H1 (cell line): ENCODE data around the gene PAIP2B. TPM values are rescaled to one million over a fixed set of nuclear protein-coding genes. Genes with fewer than 3 reads are reported as not detected.

Experiments used
- CTCF ChIA-PET: fragments of 300-600 bp; sonication (Branson Sonifier 250); formaldehyde crosslinking; loops from one replicate; lab custom pipeline; 2021; ENCODE audit not compliant: partially characterized antibody; lab: Charles Lee
- POLR2A ChIA-PET: fragments of 300-600 bp; sonication (Branson Sonifier 250); formaldehyde crosslinking; loops from one replicate; lab custom pipeline; 2021; ENCODE audit warnings: inconsistent platforms; ENCODE audit not compliant: partially characterized antibody; lab: Charles Lee
- DNase-seq, 2 experiments: peaks; one replicate each; pipeline versions ENCODE4 v3.0.0 to v3.0.0-alpha.2; 2010 to 2022; ENCODE audit warnings: low spot score in 2 of 2, low read depth in 1 of 2, mixed read lengths in 1 of 2
- FAIRE-seq: peaks from 2 replicates; lab custom pipeline; 2011; peaks lifted over from hg19 to GRCh38; lab: Jason Lieb, UNC
- H2AFZ ChIP-seq: 2 replicates; pipeline ENCODE4 v1.8.1; 2012; ENCODE audit warnings: low read length, inconsistent platforms
- H2AK5ac ChIP-seq: 2 replicates; pipeline ENCODE4 v1.6.1; 2013; ENCODE audit warnings: low read depth, low read length
- H2BK120ac ChIP-seq: replicated peaks from 2 replicates; pipeline ENCODE3; 2013; ENCODE audit warnings: low read depth, low read length, inconsistent platforms
- H2BK12ac ChIP-seq: 2 replicates; pipeline ENCODE4 v1.6.1; 2013; ENCODE audit warnings: low read depth, low read length
- H2BK15ac ChIP-seq: 2 replicates; pipeline ENCODE4 v1.6.1; 2013; ENCODE audit warnings: low read length
- H2BK20ac ChIP-seq: 2 replicates; pipeline ENCODE4 v1.6.1; 2013; ENCODE audit warnings: low read length
- H2BK5ac ChIP-seq: 2 replicates; pipeline ENCODE4 v1.6.1; 2013; ENCODE audit warnings: low read depth, low read length
- H3K14ac ChIP-seq: 2 replicates; pipeline ENCODE4 v1.6.1; 2013; ENCODE audit warnings: inconsistent platforms; ENCODE audit not compliant: insufficient read length
- H3K18ac ChIP-seq: 2 replicates; pipeline ENCODE4 v1.6.1; 2013; ENCODE audit warnings: low read length; ENCODE audit errors: extremely low read depth
- H3K23ac ChIP-seq: 2 replicates; pipeline ENCODE4 v1.6.1; 2013; ENCODE audit warnings: inconsistent platforms; ENCODE audit not compliant: insufficient read length
- H3K23me2 ChIP-seq: 2 replicates; pipeline ENCODE4 v1.6.1; 2013; ENCODE audit warnings: low read depth, low read length
- H3K27ac ChIP-seq: 2 replicates; pipeline ENCODE4 v1.6.1; 2011; ENCODE audit warnings: low read depth, low read length, inconsistent platforms
- H3K27me3 ChIP-seq, 4 experiments: replicated peaks in 1 of 4; 1 replicate in 1 of 4; 2 replicates in 3 of 4; pipeline versions ENCODE4 v1.6.1 to v1.8.1; 2011 to 2013; ENCODE audit warnings: low read length in 3 of 4, mild to moderate bottlenecking in 3 of 4, inconsistent platforms in 2 of 4, mixed read lengths in 2 of 4, moderate library complexity in 1 of 4; ENCODE audit not compliant: control insufficient read depth in 3 of 4, insufficient read depth in 3 of 4; ENCODE audit errors: extremely low read depth in 1 of 4
- H3K36me3 ChIP-seq, 4 experiments: 2 replicates each; pipeline versions ENCODE4 v1.6.1 to v1.8.1; 2011 to 2013; ENCODE audit warnings: mild to moderate bottlenecking in 4 of 4, low read length in 3 of 4, moderate library complexity in 2 of 4, control low read depth in 1 of 4, inconsistent platforms in 1 of 4; ENCODE audit not compliant: insufficient read depth in 4 of 4, control insufficient read depth in 2 of 4
- H3K4ac ChIP-seq: replicated peaks from 2 replicates; pipeline ENCODE3; 2013; ENCODE audit warnings: low read length, low read depth, mixed read lengths, inconsistent platforms; ENCODE audit not compliant: insufficient read length
- H3K4me1 ChIP-seq, 4 experiments: replicated peaks in 1 of 4; 1 replicate in 1 of 4; 2 replicates in 3 of 4; pipeline versions ENCODE4 v1.6.1 to v1.8.1; 2011 to 2013; ENCODE audit warnings: low read length in 3 of 4, inconsistent platforms in 2 of 4, mixed read lengths in 1 of 4; ENCODE audit not compliant: insufficient read depth in 4 of 4, control insufficient read depth in 3 of 4
- H3K4me2 ChIP-seq, 2 experiments: 2 replicates each; pipeline versions ENCODE4 v1.6.1 to v1.8.1; 2011 to 2013; ENCODE audit warnings: low read depth in 2 of 2, low read length in 2 of 2, control low read depth in 1 of 2, inconsistent platforms in 1 of 2, mild to moderate bottlenecking in 1 of 2; ENCODE audit not compliant: insufficient read depth in 1 of 2
- H3K4me3 ChIP-seq, 4 experiments: fragments of 200-600, 300-600 bp in 1 of 4; sonication (generic), shearing (Covaris generic), sonication (Bioruptor Twin) in 1 of 4; 2 replicates each; pipeline versions ENCODE4 v1.5.1 to v1.8.1; 2011 to 2016; ENCODE audit warnings: low read length in 4 of 4, low read depth in 3 of 4, control low read depth in 2 of 4, inconsistent platforms in 2 of 4, mild to moderate bottlenecking in 2 of 4, mixed read lengths in 1 of 4, moderate library complexity in 1 of 4; ENCODE audit not compliant: insufficient read depth in 2 of 4; ENCODE audit errors: extremely low read depth in 1 of 4
- H3K56ac ChIP-seq: replicated peaks from 2 replicates; pipeline ENCODE3; 2013; ENCODE audit warnings: low read depth, mild to moderate bottlenecking, mixed read lengths, low read length, inconsistent platforms; ENCODE audit not compliant: insufficient read length
- H3K79me1 ChIP-seq: 2 replicates; pipeline ENCODE4 v1.6.1; 2013; ENCODE audit warnings: low read depth, low read length, control low read depth
- H3K79me2 ChIP-seq, 2 experiments: 2 replicates each; pipeline versions ENCODE4 v1.6.1 to v1.8.1; 2012 to 2013; ENCODE audit warnings: low read length in 2 of 2, mild to moderate bottlenecking in 2 of 2, inconsistent platforms in 1 of 2; ENCODE audit not compliant: insufficient read depth in 2 of 2, control insufficient read depth in 1 of 2
- H3K9ac ChIP-seq, 4 experiments: replicated peaks in 1 of 4; 1 replicate in 1 of 4; 2 replicates in 3 of 4; pipeline versions ENCODE4 v1.6.1 to v1.8.1; 2011 to 2013; ENCODE audit warnings: low read depth in 3 of 4, low read length in 3 of 4, control low read depth in 2 of 4, mild to moderate bottlenecking in 2 of 4, moderate library complexity in 2 of 4, inconsistent platforms in 1 of 4; ENCODE audit errors: extremely low read depth in 1 of 4
- H3K9me3 ChIP-seq, 2 experiments: 2 replicates each; pipeline versions ENCODE4 v1.6.1 to v1.8.1; 2012 to 2013; ENCODE audit warnings: mild to moderate bottlenecking in 2 of 2, moderate library complexity in 2 of 2, control low read depth in 1 of 2, inconsistent platforms in 1 of 2, low read depth in 1 of 2, low read length in 1 of 2, mixed read lengths in 1 of 2; ENCODE audit not compliant: insufficient read depth in 2 of 2
- H4K20me1 ChIP-seq, 2 experiments: replicated peaks in 1 of 2; 2 replicates each; pipeline versions ENCODE3 to v1.8.1; 2011 to 2013; ENCODE audit warnings: inconsistent platforms in 2 of 2, low read length in 2 of 2, mild to moderate bottlenecking in 1 of 2; ENCODE audit not compliant: insufficient read depth in 2 of 2, control insufficient read depth in 1 of 2
- H4K5ac ChIP-seq: 2 replicates; pipeline ENCODE4 v1.6.1; 2013; ENCODE audit warnings: low read length, low read depth, mixed read lengths, inconsistent platforms; ENCODE audit not compliant: insufficient read length
- H4K8ac ChIP-seq: 2 replicates; pipeline ENCODE4 v1.8.0; 2013; ENCODE audit warnings: mild to moderate bottlenecking, moderate library complexity, low read length, inconsistent platforms; ENCODE audit not compliant: insufficient read depth; ENCODE audit errors: extremely low read depth
- H4K91ac ChIP-seq: replicated peaks from 2 replicates; pipeline ENCODE3; 2013; ENCODE audit warnings: low read length, mixed read lengths, inconsistent platforms; ENCODE audit not compliant: insufficient read length
- ASH2L ChIP-seq: fragments of 200-600, 300-600 bp; sonication (generic); IDR thresholded peaks from one replicate; pipeline ENCODE4 v1.7.1; 2017; ENCODE audit warnings: low read length
- CHD2 ChIP-seq: IDR thresholded peaks from 2 replicates; pipeline ENCODE4 v1.6.1; 2012; ENCODE audit warnings: low read length, improper control_type of control experiment
- EZH2 ChIP-seq: fragments of 200-600 bp; sonication (generic); IDR thresholded peaks from 2 replicates; pipeline ENCODE4 v1.7.1; 2012; ENCODE audit warnings: low read depth, mild to moderate bottlenecking, moderate library complexity, low read length, inconsistent platforms; ENCODE audit not compliant: severe bottlenecking
- FOSL1 ChIP-seq: IDR thresholded peaks from 2 replicates; pipeline ENCODE4 v1.6.1; 2011; ENCODE audit warnings: mild to moderate bottlenecking, low read depth, low read length, moderate library complexity; ENCODE audit not compliant: insufficient read depth
- GABPA ChIP-seq: IDR thresholded peaks from 2 replicates; pipeline ENCODE4 v1.6.1; 2011; ENCODE audit warnings: mild to moderate bottlenecking, low read length, moderate library complexity, borderline replicate concordance; ENCODE audit not compliant: insufficient read depth
- HDAC2 ChIP-seq, 2 experiments: fragments of 300-600 bp in 1 of 2; sonication (generic) in 1 of 2; IDR thresholded peaks; 2 replicates each; pipeline ENCODE4 v1.6.1; 2011 to 2012; ENCODE audit warnings: low read depth in 2 of 2, low read length in 2 of 2, mild to moderate bottlenecking in 2 of 2, moderate library complexity in 2 of 2, borderline replicate concordance in 1 of 2, inconsistent platforms in 1 of 2
- NRF1 ChIP-seq: IDR thresholded peaks from 2 replicates; pipeline ENCODE4 v1.6.1; 2011; ENCODE audit warnings: mild to moderate bottlenecking, low read depth, low read length, improper control_type of control experiment
- SIN3A ChIP-seq, 2 experiments: IDR thresholded peaks in 1 of 2; conservative IDR thresholded peaks in 1 of 2; 2 replicates each; pipeline ENCODE4 v1.6.1; 2011 to 2012; ENCODE audit warnings: low read length in 2 of 2, improper control_type of control experiment in 1 of 2, low read depth in 1 of 2, mild to moderate bottlenecking in 1 of 2
- SP1 ChIP-seq: IDR thresholded peaks from 2 replicates; pipeline ENCODE4 v1.6.1; 2011; ENCODE audit warnings: low read depth, low read length
- SP2 ChIP-seq: IDR thresholded peaks from 2 replicates; pipeline ENCODE4 v1.6.1; 2012; ENCODE audit warnings: mild to moderate bottlenecking, low read length, inconsistent platforms
- SUZ12 ChIP-seq: fragments of 200-600 bp; sonication (generic); IDR thresholded peaks from 2 replicates; pipeline ENCODE4 v1.6.1; 2012; ENCODE audit warnings: mild to moderate bottlenecking, inconsistent platforms, low read length, moderate library complexity, mixed read lengths
- WGBS, 2 experiments: shearing (Covaris generic) in 1 of 2; methylation state at CpG; one replicate each; pipeline versions ENCODE4 v1.1.6 to v1.1.7; 2013 to 2015; ENCODE audit warnings: low lambda C conversion rate in 2 of 2, mixed read lengths in 2 of 2, inconsistent platforms in 1 of 2, low coverage in 1 of 2, missing lambda C conversion rate in 1 of 2; ENCODE audit not compliant: insufficient replicate concordance in 2 of 2, insufficient coverage in 1 of 2, insufficient read length in 1 of 2; ENCODE audit errors: extremely low coverage in 1 of 2, missing lambda C conversion rate in 1 of 2; 5-methylcytosine and 5-hydroxymethylcytosine counted together
- polyA plus RNA-seq, 7 experiments: library from polyadenylated mRNA; depleted of rRNA in 3 of 7; stranded (reverse) in 5 of 7; unstranded in 2 of 7; fragments of >200 nt in 5 of 7; fragments of 200-250 nt in 2 of 7; gene quantifications; 1 replicate in 5 of 7; 2 replicates in 1 of 7; 4 replicates in 1 of 7; pipeline versions ENCODE4 v1.2.1 to v1.2.3, GENCODE V29; 2011 to 2013; ENCODE audit warnings: missing spikeins in 2 of 7, mixed read lengths in 2 of 7
- total RNA-seq: library from RNA; stranded (reverse); fragmentation: NEBNext Ultra II Directional; extraction: Animal tissue kit (Norgen Biotek cat#: 25700); gene quantifications from 2 replicates; pipeline ENCODE4 v1.2.1, GENCODE V29; 2021
- TF ChIP-seq, protein P1 (sequence below): IDR thresholded peaks from 2 replicates; pipeline ENCODE4 v1.6.1; 2012; ENCODE audit warnings: low read length, inconsistent platforms

The PAIP2B gene
- total and polyA plus RNA-seq, 2 of the 8 experiments (the other 6 are each of a cell fraction or from before 2014, with no cell fraction given), result 8.4 to 31.3 TPM

DNA sequence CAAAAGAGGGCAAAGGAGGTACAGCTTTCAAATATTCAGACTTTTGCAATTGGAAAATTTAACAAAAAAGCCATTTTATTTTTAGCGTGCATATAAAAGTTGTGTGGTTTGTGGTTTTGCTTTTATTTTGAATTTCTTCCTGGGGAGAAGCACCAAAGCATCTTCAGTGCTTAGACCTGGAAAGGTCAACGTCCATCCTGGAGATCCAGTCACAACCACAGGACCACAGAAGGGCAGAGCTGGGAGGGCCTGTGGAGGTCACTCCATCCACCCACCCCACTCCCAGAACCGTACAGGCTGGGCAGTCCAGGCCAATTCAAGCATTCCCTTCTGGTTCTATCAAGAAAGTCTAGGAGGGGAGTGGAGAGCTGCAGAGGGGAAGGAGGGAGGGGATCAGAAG is 52.7 kb downstream of the PAIP2B start:
- POLR2A ChIA-PET, result interaction anchor here (1.3 kb wide), 1 partner anchor 12 kb away, joined by 3 read pairs; no protein-coding TSS in a partner anchor
- H2BK20ac ChIP-seq, result no peak overlapping the region
- no peak overlapping the region for H2BK15ac ChIP-seq
- no peaks in the 10 kb centered on the region for H3K79me2 ChIP-seq
- no peak overlapping the region for H2BK12ac ChIP-seq
- no peaks in the 10 kb centered on the region for H3K27me3 ChIP-seq
- WGBS, 2 experiments, result 96% methylated on average over 3 of the region's 3 CpGs; no CpG with 5 or more reads in 1 of the 2 experiments
- H3K36me3 ChIP-seq, result no peaks in the 10 kb centered on the region
- H2AK5ac ChIP-seq, result no peak overlapping the region
- no peaks in the 10 kb centered on the region for H3K4me1 ChIP-seq
- H3K23ac ChIP-seq, result no peak overlapping the region
- no peak overlapping the region for H3K9ac ChIP-seq
- H2AFZ ChIP-seq, result no peak overlapping the region
- H2BK5ac ChIP-seq, result no peak overlapping the region
- H3K56ac ChIP-seq, result no peak overlapping the region
- no peak overlapping the region for H3K4ac ChIP-seq
- no peak overlapping the region for H2BK120ac ChIP-seq
- H3K18ac ChIP-seq, result no peak overlapping the region
- no peaks in the 10 kb centered on the region for H4K20me1 ChIP-seq
- FAIRE-seq (no peak), DNase-seq (peak in 1 of 2 experiments; percentile 20)
- H3K9me3 ChIP-seq, result no peaks in the 10 kb centered on the region
- no peak overlapping the region for H4K5ac ChIP-seq
- no peak overlapping the region for H3K4me2 ChIP-seq
- no peaks in the 10 kb centered on the region for H3K79me1 ChIP-seq
- no peaks in the 10 kb centered on the region for H3K23me2 ChIP-seq
- no peak overlapping the region for H4K8ac ChIP-seq
- CTCF ChIA-PET, result interaction anchor here (0.8 to 1.8 kb wide), 6 partner anchors 8 to 51 kb away, joined by 3 to 7 read pairs (median 4); no protein-coding TSS in a partner anchor
- no peak overlapping the region for H3K14ac ChIP-seq
- H3K4me3 ChIP-seq, result no peak overlapping the region
- H3K27ac ChIP-seq, result no peak overlapping the region
- no peak overlapping the region for H4K91ac ChIP-seq
- TF ChIP-seq FOSL1 (no peak), NRF1 (no peak), GABPA (no peak), SUZ12 (no peak), SP1 (no peak), ASH2L (no peak), CHD2 (no peak), HDAC2 (IDR thresholded peaks at IDR 0.05; ENCODE audit: borderline replicate concordance in 1 of 2, low read depth in 2 of 2, low read length in 2 of 2) (no peak), SIN3A (conservative IDR thresholded peaks at IDR 0.05 in 1 of 2, IDR thresholded peaks at IDR 0.05 in 1 of 2; ENCODE audit: low read depth in 1 of 2, low read length in 2 of 2) (no peak), EZH2 (no peak), SP2 (no peak)
- TF ChIP-seq, protein P1, sequence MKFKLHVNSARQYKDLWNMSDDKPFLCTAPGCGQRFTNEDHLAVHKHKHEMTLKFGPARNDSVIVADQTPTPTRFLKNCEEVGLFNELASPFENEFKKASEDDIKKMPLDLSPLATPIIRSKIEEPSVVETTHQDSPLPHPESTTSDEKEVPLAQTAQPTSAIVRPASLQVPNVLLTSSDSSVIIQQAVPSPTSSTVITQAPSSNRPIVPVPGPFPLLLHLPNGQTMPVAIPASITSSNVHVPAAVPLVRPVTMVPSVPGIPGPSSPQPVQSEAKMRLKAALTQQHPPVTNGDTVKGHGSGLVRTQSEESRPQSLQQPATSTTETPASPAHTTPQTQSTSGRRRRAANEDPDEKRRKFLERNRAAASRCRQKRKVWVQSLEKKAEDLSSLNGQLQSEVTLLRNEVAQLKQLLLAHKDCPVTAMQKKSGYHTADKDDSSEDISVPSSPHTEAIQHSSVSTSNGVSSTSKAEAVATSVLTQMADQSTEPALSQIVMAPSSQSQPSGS, result no peak
